ENCODE data around the gene CSRP1.

DNA sequence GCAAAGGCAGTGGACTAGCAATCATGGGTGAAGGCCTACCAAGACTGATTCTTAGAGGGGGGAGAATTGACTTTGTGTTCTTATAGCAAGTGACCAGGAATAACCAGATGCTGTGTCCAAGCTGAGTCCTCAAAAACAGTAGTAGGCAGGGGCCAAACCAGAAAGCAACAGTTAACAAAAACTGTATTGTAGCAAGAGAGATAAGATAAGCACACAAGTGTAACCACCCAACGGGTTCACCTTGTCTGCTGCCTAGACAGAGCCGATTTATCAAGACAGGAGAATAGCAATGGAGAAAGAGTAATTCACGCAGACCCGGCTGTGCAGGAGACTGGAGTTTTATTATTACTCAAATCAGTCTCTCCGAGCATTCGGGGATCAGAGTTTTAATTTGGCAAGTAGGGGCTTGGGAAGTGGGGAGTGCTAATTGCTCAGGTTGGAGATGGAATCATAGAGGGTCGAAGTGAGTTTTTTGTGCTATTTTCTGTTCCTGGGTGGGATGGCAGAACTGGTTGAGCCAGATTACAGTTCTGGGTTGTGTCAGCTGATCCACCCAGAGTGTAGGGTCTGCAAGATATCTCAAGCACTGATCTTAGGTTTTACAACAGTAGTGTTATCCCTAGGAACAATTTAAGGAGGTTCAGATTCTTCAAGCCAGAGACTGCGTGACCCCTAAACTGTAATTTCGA lies 8.3 kb upstream of the CSRP1 start:
- TF ChIP-seq RFX5 (IDR thresholded peaks at IDR 0.05): no peak
- TF ChIP-seq, protein P1, sequence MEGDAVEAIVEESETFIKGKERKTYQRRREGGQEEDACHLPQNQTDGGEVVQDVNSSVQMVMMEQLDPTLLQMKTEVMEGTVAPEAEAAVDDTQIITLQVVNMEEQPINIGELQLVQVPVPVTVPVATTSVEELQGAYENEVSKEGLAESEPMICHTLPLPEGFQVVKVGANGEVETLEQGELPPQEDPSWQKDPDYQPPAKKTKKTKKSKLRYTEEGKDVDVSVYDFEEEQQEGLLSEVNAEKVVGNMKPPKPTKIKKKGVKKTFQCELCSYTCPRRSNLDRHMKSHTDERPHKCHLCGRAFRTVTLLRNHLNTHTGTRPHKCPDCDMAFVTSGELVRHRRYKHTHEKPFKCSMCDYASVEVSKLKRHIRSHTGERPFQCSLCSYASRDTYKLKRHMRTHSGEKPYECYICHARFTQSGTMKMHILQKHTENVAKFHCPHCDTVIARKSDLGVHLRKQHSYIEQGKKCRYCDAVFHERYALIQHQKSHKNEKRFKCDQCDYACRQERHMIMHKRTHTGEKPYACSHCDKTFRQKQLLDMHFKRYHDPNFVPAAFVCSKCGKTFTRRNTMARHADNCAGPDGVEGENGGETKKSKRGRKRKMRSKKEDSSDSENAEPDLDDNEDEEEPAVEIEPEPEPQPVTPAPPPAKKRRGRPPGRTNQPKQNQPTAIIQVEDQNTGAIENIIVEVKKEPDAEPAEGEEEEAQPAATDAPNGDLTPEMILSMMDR (IDR thresholded peaks at IDR 0.05): no peak
- TF ChIP-seq EP300 (IDR thresholded peaks at IDR 0.05): no peak
- TF ChIP-seq HOXA7 (CRISPR knock-in tag; IDR thresholded peaks at IDR 0.05): no peak
- TF ChIP-seq RCOR1 (IDR thresholded peaks at IDR 0.05; ENCODE audit: low read depth, low read length): no peak
- TF ChIP-seq REST (IDR thresholded peaks at IDR 0.05): no peak
- TF ChIP-seq RNF2 (IDR thresholded peaks at IDR 0.05; ENCODE audit: borderline replicate concordance, low read depth): no peak
- TF ChIP-seq ZFP36 (IDR thresholded peaks at IDR 0.05; ENCODE audit: borderline replicate concordance, partially characterized antibody): no peak
- no peak for TF ChIP-seq HDAC2 (IDR thresholded peaks at IDR 0.05)
